ENCODE measurements around the gene LSM7.
"Not testable (repeated sequence)": the region's sequence is repeated elsewhere in the genome, so short reads cannot be mapped to it uniquely, and the experiment has no call there.

The LSM7 gene

DNA sequence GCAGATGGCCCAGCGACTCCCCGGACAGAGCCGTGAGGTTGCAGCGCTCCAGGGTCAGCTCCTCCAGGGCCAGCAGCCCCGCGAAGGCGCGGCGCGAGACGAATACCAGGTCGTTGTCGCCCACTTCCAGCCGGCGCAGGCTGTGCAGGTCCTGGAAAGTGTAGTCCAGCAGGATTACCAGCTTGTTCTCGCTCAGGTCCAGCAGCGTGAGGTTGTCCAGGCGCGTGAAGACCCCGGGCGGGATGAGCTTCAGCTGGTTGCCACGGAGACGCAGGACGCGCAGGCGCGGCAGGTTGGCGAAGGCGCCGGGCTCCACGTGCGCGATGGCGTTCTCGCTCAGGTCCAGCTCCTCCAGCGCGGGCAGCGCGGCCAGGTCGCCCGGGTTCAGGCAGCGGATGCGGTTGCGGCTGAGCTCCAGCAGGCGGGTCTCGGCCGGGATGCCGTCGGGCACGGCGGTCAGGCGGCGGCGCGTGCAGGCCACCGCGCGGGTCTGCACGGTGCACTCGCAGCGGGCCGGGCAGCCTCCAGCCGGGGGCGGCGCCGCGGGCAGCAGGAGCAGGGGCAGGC lies 37.1 kb downstream of the LSM7 start:
- no peak for DNase-seq

- DNase-seq: no peak
These were observed 37.8 kb downstream of the LSM7 start for GRCh38 chr19:2290441-2291184.

- DNase-seq: no peak
These were observed 38.5 kb downstream of the LSM7 start for GRCh38 chr19:2289714-2290435.

GRCh38 chr19:2288818-2289713 lies 39.3 kb downstream of the LSM7 start:
- no peak for DNase-seq

DNA sequence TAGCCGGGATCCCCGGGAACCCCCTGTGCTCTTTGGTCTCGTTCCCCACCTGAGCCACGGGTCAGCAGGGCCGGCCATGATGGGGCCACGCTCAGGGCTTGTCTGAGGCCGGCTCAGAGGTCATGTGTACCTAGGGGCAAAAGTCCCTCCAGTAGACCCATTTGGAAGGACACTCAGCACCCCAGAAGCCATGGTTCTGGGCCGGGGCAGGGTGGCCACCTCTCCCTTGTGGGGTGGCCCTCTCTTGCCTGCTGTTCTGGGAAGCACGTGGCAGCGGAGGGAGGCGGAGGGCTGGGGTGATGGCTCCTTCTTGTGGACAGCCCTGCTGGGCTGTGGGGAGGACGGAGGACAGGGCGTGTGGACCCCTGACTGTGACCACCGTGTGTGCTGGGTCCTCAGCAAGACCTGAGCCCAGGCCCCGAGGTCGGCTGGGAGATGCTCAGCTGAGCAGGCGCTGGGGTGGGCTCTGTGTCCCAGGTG lies 40.0 kb downstream of the LSM7 start:
- DNase-seq: no peak

- no peak for DNase-seq
These were observed 40.6 kb downstream of the LSM7 start for GRCh38 chr19:2287585-2288337.

GRCh38 chr19:2286402-2287140 lies 41.8 kb downstream of the LSM7 start:
- DNase-seq: no peak

GRCh38 chr19:2283835-2284507 lies 44.4 kb downstream of the LSM7 start:
- DNase-seq: no peak

- DNase-seq: no peak
These were observed 45.5 kb downstream of the LSM7 start for GRCh38 chr19:2282862-2283237.

- no peak for DNase-seq
These were observed 46.1 kb downstream of the LSM7 start, which contains the start of gene PEAK3 for GRCh38 chr19:2282062-2282861. Gene PEAK3 (minus strand): TSS chr19:2282175. CDS start chr19:2280931, 1,244 bp downstream.

- DNase-seq: not testable (repeated sequence)
These were observed 46.9 kb downstream of the LSM7 start for GRCh38 chr19:2281265-2282061.

- DNase-seq: no peak
These were observed 47.6 kb downstream of the LSM7 start for GRCh38 chr19:2280633-2281264.

GRCh38 chr19:2278459-2279158 lies 49.8 kb downstream of the LSM7 start:
- DNase-seq: no peak

DNA sequence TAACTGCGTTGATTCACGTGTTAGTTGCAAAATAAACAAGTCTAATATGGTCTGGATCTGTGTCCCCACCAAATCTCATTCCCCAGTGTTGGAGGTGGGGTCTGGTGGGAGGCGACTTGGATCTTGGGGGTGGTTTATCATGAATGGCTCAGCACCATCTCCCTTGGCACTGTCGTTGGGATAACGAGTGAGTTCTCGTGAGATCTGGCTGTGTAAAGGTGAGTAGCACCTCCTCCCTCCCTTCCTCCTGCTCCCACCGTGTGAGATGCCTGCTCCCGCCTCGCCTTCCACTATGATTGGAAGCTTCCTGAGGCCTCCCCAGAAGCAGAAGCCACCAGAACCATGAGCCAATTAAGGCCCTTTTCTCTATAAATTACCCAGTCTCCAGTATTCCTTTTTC lies 51.2 kb downstream of the LSM7 start:
- no peak for DNase-seq

DNA sequence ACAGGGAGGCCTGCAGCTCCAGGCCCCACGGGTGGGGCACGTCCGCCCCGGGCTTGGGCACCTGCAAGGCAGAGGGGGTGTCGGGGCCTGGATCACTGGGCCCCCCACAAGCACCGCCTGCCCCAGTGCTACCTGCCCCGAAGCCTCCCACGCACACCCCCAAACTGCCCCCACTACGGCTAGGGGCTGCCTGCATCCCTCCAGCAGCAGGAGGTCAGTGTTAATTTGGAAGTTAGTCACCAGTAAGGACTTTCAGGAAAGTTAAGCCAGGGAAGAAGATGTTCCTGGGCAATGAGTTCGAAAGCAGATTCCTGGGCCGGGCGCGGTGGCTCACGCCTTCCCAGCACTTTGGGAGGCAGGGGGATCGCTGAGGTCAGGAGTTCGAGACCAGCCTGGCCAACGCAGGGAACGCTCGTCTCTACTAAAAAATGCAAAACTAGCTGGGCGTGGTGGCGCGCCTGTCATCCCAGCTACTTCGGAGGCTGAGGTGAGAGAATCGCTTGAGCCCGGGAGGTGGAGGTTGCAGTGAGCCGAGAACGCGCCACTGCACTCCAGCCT lies 51.9 kb downstream of the LSM7 start:
- DNase-seq: peak; percentile 17

DNA sequence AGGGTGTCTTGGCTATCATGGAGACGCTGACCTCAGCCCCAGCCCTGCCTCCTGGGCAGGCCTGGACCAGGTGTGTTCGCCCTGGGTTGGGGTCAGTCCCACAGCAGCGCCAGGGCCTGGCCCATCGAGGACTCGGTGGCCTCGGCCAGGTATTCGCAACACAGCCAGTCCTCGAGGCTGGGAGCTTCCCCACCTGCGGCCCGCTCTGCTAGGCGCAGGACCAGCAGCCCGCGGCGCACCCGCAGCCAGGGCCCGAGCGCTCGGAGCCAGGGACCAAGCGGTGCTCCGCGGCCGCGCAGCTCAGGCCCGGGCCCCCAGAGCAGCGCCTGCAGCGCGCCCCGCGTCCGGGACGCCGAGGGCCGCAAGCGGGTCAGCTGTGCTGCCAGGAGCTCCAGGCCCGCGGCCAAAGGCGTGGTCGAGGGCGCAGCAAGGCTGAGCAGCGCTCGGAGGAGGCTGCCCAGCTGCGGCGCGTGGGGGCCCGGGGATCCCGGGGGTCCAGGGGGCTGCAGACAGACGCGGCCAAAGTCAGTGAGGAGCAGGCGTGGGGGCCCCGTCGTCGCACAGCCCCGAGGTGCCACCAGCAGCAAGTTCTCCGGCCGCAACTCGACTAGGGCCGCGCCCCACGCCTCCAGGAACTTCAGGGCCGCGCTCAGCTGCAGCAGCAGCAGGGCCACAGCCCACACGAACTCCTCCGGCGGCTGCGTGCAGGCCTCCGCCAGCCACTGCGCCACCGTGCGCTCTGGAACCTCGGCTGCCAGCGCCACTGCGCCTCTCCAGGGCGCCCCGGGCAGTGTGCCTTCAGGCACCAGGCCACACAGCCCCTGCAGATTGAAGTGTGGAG lies 52.6 kb downstream of the LSM7 start:
- no peak for DNase-seq

All from 8988T (cell line).